HL-60 (cell line): ENCODE measurements around the gene THY1.

Experiments
- GABPA ChIP-seq: IDR thresholded peaks from 2 replicates; pipeline ENCODE4 v1.6.1; 2012; ENCODE audit warnings: low read depth
- TF ChIP-seq, protein P1 (sequence below): IDR thresholded peaks from one replicate; pipeline ENCODE4 v1.5.1; 2011; ENCODE audit warnings: low read length, control low read depth, inconsistent platforms; ENCODE audit not compliant: insufficient read depth

DNA sequence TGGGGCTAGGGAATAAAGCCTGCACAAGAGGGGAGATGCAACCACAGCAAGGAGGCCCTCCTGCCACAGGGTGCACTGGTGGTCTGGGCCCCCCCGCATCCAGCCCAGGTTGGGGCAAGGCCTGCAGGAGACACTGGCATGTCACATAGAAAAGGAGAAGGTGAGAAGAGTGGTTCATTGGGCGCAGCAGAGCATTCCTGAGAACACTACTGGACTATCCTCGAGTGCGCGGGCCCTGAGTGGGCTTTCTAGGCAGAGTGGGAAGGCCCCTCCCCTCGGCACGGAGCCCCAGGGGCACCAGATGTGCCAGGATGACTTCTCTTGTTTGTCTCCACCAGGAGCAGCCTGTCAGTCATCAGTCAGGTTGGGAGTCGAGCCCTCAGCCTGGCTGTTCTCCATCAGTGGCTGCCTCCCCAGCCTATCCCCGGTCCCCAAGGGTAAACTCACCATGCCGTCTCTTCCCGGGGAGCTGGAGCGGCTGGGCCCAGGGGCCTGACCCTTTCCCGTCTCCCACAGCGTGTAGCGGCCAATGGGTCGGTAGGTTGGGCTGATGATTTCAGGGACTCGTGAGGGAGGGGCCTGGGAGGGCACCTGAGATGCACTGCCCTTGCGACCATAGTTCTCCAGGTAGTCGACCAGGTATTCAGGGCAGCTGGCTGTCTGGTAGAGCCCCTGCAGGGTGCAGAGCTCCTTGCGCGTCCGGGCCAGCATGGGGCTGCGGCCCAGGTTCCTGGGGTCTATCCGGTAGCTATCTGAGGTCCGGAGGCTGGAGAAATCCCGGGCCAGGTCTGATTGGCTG lies 50.5 kb downstream of the THY1 start:
- TF ChIP-seq, protein P1, sequence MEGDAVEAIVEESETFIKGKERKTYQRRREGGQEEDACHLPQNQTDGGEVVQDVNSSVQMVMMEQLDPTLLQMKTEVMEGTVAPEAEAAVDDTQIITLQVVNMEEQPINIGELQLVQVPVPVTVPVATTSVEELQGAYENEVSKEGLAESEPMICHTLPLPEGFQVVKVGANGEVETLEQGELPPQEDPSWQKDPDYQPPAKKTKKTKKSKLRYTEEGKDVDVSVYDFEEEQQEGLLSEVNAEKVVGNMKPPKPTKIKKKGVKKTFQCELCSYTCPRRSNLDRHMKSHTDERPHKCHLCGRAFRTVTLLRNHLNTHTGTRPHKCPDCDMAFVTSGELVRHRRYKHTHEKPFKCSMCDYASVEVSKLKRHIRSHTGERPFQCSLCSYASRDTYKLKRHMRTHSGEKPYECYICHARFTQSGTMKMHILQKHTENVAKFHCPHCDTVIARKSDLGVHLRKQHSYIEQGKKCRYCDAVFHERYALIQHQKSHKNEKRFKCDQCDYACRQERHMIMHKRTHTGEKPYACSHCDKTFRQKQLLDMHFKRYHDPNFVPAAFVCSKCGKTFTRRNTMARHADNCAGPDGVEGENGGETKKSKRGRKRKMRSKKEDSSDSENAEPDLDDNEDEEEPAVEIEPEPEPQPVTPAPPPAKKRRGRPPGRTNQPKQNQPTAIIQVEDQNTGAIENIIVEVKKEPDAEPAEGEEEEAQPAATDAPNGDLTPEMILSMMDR = no peak
- TF ChIP-seq GABPA = no peak
